ENCODE measurements around the gene PTPRN2. TPM values are rescaled to one million over a fixed set of nuclear protein-coding genes. Genes with fewer than 3 reads are reported as not detected.

The PTPRN2 gene
- polyA plus RNA-seq, 1 experiment, result 0.31 TPM

DNA sequence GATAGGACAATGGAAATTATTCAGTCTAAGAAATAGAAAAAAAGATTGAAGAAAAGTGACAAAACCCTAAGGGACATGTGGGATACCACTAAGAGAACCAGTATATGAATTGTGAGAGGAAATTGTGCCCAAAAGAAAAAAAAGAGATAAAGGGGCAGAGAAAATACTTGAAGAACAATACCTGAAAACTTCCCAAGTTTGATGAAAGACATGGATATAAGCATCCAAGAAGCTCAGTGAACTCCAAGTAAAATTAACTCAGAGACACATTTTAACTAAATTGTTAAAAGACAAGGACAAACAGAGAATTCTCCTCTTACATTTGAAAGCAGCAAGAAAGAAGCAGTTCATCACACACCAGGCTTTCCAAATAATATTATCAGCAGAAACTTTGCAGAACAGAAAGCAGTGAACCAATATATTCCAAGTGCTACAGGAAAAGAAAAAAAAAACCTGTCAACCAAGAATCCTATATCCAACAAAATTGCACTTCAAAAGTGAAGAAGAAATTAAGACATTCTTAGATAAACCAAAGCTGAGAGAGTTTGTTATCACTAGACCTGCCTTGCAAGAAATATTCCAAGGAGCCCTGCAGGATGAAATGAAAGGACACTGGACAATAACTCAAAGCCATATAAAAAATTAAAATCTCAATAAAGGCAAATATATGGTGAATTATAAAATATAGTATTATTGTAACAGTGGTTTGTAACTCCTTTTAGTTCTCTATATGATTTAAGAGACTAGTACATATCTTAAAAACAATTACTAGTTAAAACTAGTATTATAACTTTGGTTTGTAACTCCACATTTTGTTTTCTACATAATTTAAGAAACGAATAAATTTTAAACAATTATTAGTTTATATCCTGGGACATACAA, 470.0 kb downstream of the PTPRN2 start:
- TF ChIP-seq, protein P1, sequence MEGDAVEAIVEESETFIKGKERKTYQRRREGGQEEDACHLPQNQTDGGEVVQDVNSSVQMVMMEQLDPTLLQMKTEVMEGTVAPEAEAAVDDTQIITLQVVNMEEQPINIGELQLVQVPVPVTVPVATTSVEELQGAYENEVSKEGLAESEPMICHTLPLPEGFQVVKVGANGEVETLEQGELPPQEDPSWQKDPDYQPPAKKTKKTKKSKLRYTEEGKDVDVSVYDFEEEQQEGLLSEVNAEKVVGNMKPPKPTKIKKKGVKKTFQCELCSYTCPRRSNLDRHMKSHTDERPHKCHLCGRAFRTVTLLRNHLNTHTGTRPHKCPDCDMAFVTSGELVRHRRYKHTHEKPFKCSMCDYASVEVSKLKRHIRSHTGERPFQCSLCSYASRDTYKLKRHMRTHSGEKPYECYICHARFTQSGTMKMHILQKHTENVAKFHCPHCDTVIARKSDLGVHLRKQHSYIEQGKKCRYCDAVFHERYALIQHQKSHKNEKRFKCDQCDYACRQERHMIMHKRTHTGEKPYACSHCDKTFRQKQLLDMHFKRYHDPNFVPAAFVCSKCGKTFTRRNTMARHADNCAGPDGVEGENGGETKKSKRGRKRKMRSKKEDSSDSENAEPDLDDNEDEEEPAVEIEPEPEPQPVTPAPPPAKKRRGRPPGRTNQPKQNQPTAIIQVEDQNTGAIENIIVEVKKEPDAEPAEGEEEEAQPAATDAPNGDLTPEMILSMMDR (IDR thresholded peaks at IDR 0.05; ENCODE audit: insufficient read depth, low read depth, low read length), result no peak
- ChIA-PET CTCF (no interaction called here), POLR2A (no interaction called here)

DNA sequence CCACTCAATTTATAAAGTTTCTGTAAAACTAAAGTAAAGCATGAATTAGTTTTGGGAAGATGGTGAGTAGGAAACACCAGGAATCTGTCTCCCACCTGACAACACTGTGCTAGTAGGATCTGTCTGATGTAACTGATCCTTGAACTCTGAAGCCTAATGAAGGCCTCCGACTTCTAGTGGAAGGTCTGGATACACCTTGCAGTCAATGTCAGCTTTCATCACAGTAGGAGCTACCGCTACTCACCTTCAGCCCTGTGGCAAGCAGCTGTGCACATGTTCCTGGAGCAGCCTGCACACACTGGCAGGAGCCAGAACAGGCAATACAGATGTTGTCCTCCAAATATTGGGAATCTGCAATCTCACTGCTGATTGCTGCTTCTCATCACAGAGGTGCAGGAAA, 471.4 kb downstream of the PTPRN2 start:
- POLR2A ChIA-PET, result no interaction called here
- TF ChIP-seq, protein P1 (IDR thresholded peaks at IDR 0.05; ENCODE audit: insufficient read depth, low read depth, low read length), result no peak
- DNase-seq (ENCODE audit: low read depth), result no peak
- CTCF ChIA-PET, result no interaction called here
- no peaks in the 10 kb centered on the region for H3K27me3 ChIP-seq (ENCODE audit: control insufficient read depth, insufficient read depth, low read length)
- no peaks in the 10 kb centered on the region for H3K36me3 ChIP-seq (ENCODE audit: control insufficient read depth, insufficient read depth, low read length)
- no peak overlapping the region for H3K4me3 ChIP-seq (ENCODE audit: low read depth, low read length)

More for the DNA sequence above, 470.0 kb downstream of the PTPRN2 start:
- Histone ChIP-seq H3K27me3 (ENCODE audit: control insufficient read depth, insufficient read depth, low read length) (no peaks in the 10 kb centered on the region), H3K4me3 (ENCODE audit: low read depth, low read length) (no peak overlapping the region), H3K36me3 (ENCODE audit: control insufficient read depth, insufficient read depth, low read length) (no peaks in the 10 kb centered on the region)
- DNase-seq (ENCODE audit: low read depth), result no peak

DNA sequence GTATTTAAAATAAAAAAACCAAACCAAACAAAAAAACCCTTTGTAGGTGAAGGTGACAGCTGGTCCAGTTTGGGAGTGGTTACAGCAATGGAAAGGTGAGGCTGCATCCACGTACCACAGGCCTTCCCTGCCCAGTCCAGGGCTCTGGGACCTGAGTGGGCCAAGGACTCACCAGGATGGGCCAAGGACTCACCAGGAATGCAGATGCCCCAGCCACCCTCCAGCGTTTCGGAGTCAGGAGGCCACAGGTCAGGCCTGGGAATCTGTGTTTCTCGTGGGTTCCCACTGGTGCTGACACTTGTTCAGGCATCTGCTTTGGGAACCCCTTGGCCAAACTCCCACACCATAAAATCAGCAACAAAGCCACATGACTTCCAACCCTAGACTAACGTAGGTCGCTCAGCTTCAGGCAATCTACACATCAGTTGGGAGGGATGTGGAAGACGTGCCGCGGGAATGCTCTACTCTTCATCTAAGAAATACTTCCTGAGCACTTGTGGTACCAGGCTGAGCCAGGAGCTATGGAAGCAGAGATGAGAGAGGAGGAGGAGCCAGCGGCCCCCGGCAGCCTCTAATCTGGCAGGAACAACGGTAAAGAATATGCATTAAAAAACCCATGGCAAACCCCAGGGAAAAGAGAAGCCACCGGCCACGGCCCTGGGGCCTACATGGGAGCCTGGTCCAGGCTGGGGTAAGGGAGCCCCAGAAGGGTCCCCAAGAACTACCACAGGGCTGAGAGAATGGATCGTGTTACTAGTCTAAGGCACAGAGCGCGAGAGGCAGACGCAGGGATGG, 473.4 kb downstream of the PTPRN2 start:
- Histone ChIP-seq H3K4me3 (ENCODE audit: low read depth, low read length) (no peak overlapping the region), H3K27me3 (ENCODE audit: control insufficient read depth, insufficient read depth, low read length) (no peaks in the 10 kb centered on the region), H3K36me3 (ENCODE audit: control insufficient read depth, insufficient read depth, low read length) (no peaks in the 10 kb centered on the region)
- TF ChIP-seq, protein P1 (IDR thresholded peaks at IDR 0.05; ENCODE audit: insufficient read depth, low read depth, low read length), result no peak
- POLR2A ChIA-PET, result no interaction called here
- CTCF ChIA-PET, result no interaction called here
- DNase-seq (ENCODE audit: low read depth), result no peak

DNA sequence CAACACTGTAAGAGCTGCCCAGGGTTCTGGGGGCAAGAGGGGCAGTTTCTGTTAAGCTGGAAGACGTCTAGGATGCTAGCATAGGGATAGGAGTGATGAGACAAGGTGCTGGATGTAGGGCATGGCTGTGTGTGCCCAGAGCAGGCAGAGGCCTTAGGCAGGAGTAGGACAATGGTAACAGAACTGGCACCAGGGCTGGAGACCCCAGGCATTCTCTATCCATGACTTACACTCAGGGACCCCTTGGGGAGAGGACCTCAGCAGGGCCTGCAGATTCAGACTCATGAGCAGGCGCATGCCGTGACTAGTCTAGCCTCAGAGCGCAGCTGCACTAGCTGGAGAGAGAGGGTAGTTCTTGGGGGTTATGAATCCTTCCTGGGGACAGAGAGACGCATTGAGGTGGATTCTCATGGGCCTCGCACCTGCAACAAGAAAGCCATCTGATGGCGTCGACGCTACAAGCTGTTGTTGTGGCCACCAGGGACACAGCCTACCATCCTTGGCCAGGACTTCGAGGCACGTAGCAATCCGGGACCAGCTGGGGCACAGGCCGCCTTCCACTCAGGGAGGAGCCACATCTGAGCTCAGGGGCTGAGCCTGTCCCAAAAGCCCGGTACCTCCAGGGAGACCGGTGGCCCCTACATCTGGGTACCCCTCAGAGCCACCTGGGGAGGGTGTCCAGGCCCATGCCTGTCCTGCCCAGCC, 474.1 kb downstream of the PTPRN2 start:
- POLR2A ChIA-PET, result no interaction called here
- CTCF ChIA-PET, result no interaction called here
- no peak for DNase-seq (ENCODE audit: low read depth)
- H3K27me3 ChIP-seq (ENCODE audit: control insufficient read depth, insufficient read depth, low read length), result no peaks in the 10 kb centered on the region
- no peak overlapping the region for H3K4me3 ChIP-seq (ENCODE audit: low read depth, low read length)
- TF ChIP-seq, protein P1 (IDR thresholded peaks at IDR 0.05; ENCODE audit: insufficient read depth, low read depth, low read length), result no peak
- no peaks in the 10 kb centered on the region for H3K36me3 ChIP-seq (ENCODE audit: control insufficient read depth, insufficient read depth, low read length)

All from BJ (cell line).